GM10248 (cell line): ENCODE results near the gene ACTN2.

Experiments used
- CTCF ChIA-PET: fragments of 300-600 bp; sonication (Branson Sonifier 250); formaldehyde crosslinking; extraction: SDS; loops from one replicate; lab custom pipeline; 2021; ENCODE audit warnings: antibody characterized with exemption; lab: Yijun Ruan, JAX
- POLR2A ChIA-PET: fragments of 350-650 bp; sonication (Branson Sonifier 250); formaldehyde crosslinking; extraction: SDS; loops from one replicate; lab custom pipeline; 2020; ENCODE audit warnings: antibody characterized with exemption; lab: Yijun Ruan, JAX
- DNase-seq: peaks from one replicate; pipeline ENCODE4 v3.0.0; 2012; ENCODE audit errors: extremely low spot score
- TF ChIP-seq, protein P1 (sequence below): IDR thresholded peaks from 2 replicates; pipeline ENCODE4 v1.5.1; 2012; ENCODE audit warnings: mild to moderate bottlenecking, low read depth; ENCODE audit errors: extremely low read depth, missing control alignments, control extremely low read depth

Gene ACTN2

GRCh38 chr1:236751935-236752334 lies 65.6 kb downstream of the ACTN2 start:
- ChIA-PET CTCF (interaction anchor here (5.0 kb wide), 1 partner anchor 8 kb away, joined by 33 read pairs; no protein-coding TSS in a partner anchor), POLR2A (no interaction called here)
- TF ChIP-seq, protein P1, sequence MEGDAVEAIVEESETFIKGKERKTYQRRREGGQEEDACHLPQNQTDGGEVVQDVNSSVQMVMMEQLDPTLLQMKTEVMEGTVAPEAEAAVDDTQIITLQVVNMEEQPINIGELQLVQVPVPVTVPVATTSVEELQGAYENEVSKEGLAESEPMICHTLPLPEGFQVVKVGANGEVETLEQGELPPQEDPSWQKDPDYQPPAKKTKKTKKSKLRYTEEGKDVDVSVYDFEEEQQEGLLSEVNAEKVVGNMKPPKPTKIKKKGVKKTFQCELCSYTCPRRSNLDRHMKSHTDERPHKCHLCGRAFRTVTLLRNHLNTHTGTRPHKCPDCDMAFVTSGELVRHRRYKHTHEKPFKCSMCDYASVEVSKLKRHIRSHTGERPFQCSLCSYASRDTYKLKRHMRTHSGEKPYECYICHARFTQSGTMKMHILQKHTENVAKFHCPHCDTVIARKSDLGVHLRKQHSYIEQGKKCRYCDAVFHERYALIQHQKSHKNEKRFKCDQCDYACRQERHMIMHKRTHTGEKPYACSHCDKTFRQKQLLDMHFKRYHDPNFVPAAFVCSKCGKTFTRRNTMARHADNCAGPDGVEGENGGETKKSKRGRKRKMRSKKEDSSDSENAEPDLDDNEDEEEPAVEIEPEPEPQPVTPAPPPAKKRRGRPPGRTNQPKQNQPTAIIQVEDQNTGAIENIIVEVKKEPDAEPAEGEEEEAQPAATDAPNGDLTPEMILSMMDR: no peak
- DNase-seq: no peak

GRCh38 chr1:236753516-236753915 lies 67.2 kb downstream of the ACTN2 start:
- TF ChIP-seq, protein P1: no peak
- POLR2A ChIA-PET: no interaction called here
- DNase-seq: no peak
- CTCF ChIA-PET: interaction anchor here (1.0 to 2.1 kb wide), 3 partner anchors 9 to 633 kb away, joined by 3 to 5 read pairs (median 4); no protein-coding TSS in a partner anchor

DNA sequence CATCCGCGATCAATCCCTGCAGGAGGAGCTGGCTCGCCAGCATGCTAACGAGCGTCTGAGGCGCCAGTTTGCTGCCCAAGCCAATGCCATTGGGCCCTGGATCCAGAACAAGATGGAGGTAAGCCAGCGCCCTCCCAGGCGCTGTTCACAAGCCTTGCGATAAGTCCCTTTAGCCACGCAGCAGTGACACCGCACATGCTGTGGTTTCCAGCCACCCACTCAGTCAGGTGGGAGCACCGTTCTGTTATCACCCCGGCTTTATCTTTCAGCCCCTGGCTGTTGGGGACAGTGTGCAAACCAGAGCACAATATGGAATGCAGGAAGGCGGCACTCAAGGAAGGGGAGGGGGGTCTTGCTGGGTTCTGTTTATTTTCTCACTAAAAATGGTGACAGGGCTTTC lies 67.7 kb downstream of the ACTN2 start:
- DNase-seq: no peak
- CTCF ChIA-PET: interaction anchor here (1.0 to 2.1 kb wide), 3 partner anchors 9 to 632 kb away, joined by 3 to 5 read pairs (median 4); no protein-coding TSS in a partner anchor
- TF ChIP-seq, protein P1: no peak
- POLR2A ChIA-PET: no interaction called here

- DNase-seq: no peak
- POLR2A ChIA-PET: no interaction called here
- TF ChIP-seq, protein P1: no peak
- CTCF ChIA-PET: interaction anchor here (1.5 to 2.1 kb wide), 2 partner anchors 10 to 14 kb away, joined by 4 to 5 read pairs; no protein-coding TSS in a partner anchor
Measured at GRCh38 chr1:236754525-236755210, 68.4 kb downstream of the ACTN2 start.

- ChIA-PET CTCF (interaction anchor here (0.9 to 4.3 kb wide), 3 partner anchors 11 to 804 kb away, joined by 3 to 40 read pairs (median 37); no protein-coding TSS in a partner anchor), POLR2A (no interaction called here)
- no peak for DNase-seq
- TF ChIP-seq, protein P1: no peak
Measured at GRCh38 chr1:236757640-236758039, 71.3 kb downstream of the ACTN2 start.

DNA sequence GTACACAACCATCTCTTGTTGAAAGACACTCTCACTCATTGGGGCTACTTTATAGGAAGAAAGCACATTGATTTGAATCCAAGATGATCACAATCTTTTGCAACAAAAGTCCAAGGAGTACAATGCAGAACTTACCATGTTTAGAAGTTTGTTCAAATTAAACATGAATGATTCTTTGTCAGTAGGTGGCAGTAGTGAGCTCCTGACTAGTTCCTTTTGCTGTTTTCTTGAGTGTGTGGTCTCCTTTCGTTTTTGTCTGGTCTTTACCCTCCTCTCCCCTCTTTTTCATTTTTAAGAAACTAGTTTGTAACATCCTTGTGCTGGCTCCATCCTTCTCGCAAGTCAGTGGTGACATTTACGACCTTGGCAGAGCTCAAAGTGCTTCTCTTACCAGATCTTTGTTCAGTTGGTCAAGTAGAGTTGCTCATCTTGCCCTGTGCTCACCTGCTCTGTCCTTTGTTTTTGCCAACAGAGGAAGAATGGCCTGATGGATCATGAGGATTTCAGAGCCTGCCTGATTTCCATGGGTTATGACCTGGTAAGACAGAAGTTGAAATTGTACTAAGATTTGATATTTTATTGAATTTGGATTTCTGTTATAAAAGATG lies 73.1 kb downstream of the ACTN2 start:
- ChIA-PET CTCF (interaction anchor here (0.7 to 4.3 kb wide), 40 partner anchors 9 to 803 kb away, joined by 3 to 40 read pairs (median 3); partner anchors contain the start of gene MTR), POLR2A (no interaction called here)
- TF ChIP-seq, protein P1: peak; percentile 62
- DNase-seq: peak; percentile 71
